Measurements from ENCODE around the gene CDH4.

The CDH4 gene

DNA sequence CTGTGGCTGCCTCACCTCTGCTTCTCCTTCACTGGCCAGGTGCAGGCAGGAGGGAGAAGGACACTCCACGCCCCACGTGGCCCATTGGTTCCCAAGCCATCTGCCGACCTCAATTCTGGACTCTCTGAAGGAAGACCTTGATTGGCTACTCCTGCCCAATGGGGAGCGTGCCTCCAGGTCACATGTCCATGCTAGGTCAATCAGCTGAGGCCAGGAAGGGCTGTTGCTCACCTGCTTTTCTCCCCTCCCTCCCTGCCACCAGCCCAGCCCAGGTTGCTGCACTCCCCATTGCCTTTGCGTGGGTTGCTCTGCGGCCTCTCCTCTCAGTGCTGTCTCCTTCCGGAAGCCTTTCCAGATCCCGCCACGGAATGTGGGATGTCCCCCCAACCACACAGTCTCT, 21.9 kb upstream of the CDH4 start:
- Histone ChIP-seq H3K9me3 (ENCODE audit: control insufficient read depth, insufficient read depth, low read depth, low read length) (peaks cover 15% of the 10 kb centered on the region; the same call in 1 of the 2 replicates), H3K36me3 (ENCODE audit: control insufficient read depth, insufficient read depth, low read length) (no peaks in the 10 kb centered on the region), H3K27me3 (ENCODE audit: control insufficient read depth, insufficient read depth, low read length) (peaks cover 46% of the 10 kb centered on the region), H3K27ac (ENCODE audit: low read depth, low read length) (no peak overlapping the region), H3K4me3 (ENCODE audit: low read depth, low read length) (no peak overlapping the region), H3K9ac (ENCODE audit: low read length) (no peak overlapping the region), H3K4me1 (ENCODE audit: control insufficient read depth, insufficient read depth, low read length) (no peaks in the 10 kb centered on the region)

DNA sequence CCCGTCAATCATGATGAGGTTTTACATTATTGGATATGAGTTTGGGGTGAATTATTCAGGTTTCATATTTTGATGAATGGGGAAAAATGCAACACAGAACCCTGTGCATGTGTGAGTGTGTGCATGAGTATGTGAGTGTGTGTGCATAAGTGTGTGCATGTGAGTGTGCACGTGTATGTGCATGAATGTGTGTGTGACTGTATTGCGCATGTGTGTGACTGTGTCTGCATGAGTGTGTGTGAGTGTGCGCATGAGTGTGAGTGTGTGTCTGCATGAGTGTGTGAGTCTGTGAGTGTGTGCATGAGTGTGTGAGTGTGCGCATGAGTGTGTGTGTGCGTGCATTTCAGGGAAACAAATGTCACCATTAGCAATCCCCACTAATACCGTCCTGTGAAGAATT, 18.5 kb upstream of the CDH4 start:
- H3K36me3 ChIP-seq (ENCODE audit: control insufficient read depth, insufficient read depth, low read length) = no peaks in the 10 kb centered on the region
- peaks cover 15% of the 10 kb centered on the region; the same call in 1 of the 2 replicates for H3K9me3 ChIP-seq (ENCODE audit: control insufficient read depth, insufficient read depth, low read depth, low read length)
- no peak overlapping the region for H3K27ac ChIP-seq (ENCODE audit: low read depth, low read length)
- no peak overlapping the region for H3K9ac ChIP-seq (ENCODE audit: low read length)
- H3K4me3 ChIP-seq (ENCODE audit: low read depth, low read length) = no peak overlapping the region
- peaks cover 9% of the 10 kb centered on the region for H3K4me1 ChIP-seq (ENCODE audit: control insufficient read depth, insufficient read depth, low read length)
- peaks cover 51% of the 10 kb centered on the region for H3K27me3 ChIP-seq (ENCODE audit: control insufficient read depth, insufficient read depth, low read length)

DNA sequence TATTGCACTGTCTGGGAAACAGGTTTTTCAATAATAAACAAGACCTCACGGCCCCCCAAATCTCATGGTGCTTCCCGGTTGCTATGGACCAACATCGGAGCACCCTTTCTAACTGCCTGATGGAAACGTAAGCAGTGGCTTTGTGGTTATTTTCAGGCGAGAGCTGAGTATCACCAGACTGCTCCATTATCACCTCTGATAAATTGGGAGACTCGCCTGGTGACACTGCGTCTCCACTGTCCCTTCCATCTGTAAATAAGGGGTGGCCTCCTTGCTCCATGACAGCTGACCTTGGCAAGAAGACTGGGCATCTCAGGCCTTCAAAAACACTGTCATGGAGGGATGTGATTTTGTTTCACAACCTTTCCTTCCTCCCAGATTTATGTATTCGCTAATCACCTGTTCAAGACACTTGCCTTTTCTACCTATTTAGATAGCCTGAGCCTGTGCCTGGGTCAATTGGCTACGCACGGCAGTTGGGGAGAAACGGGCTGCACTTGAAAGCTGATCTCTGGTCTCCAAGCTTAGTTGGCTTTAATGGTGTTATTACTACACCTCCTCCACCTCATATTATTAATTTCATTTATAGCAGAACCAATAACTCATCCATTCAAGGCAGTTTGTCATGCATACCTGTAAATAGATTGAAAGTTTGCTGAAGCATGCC, 17.7 kb upstream of the CDH4 start:
- H3K27me3 ChIP-seq (ENCODE audit: control insufficient read depth, insufficient read depth, low read length) = peaks cover 53% of the 10 kb centered on the region
- no peaks in the 10 kb centered on the region for H3K36me3 ChIP-seq (ENCODE audit: control insufficient read depth, insufficient read depth, low read length)

DNA sequence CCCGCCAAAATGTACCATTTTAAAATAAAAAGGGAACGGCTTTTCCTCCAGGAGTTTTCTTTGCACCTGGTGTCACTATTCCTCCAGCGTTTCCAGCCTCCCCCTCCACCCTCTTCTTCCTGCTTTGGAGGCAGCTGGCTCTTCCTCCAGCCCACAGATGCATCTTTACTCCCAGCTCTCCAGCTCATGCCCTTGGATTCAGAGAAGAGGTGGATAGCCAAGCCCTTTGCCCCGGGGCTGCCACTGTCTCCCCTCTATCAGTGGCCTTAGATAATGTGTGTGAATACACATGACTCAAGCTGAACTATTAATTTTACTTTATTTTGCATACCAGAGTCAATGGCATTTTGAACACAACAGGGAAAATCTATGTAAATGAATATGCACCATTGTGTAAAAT, 15.3 kb upstream of the CDH4 start:
- peaks cover 9% of the 10 kb centered on the region for H3K4me1 ChIP-seq (ENCODE audit: control insufficient read depth, insufficient read depth, low read length)
- H3K9me3 ChIP-seq (ENCODE audit: control insufficient read depth, insufficient read depth, low read depth, low read length) = peaks cover 22% of the 10 kb centered on the region
- H3K36me3 ChIP-seq (ENCODE audit: control insufficient read depth, insufficient read depth, low read length) = no peaks in the 10 kb centered on the region
- H3K27ac ChIP-seq (ENCODE audit: low read depth, low read length) = no peak overlapping the region
- H3K4me3 ChIP-seq (ENCODE audit: low read depth, low read length) = no peak overlapping the region
- peaks cover 68% of the 10 kb centered on the region for H3K27me3 ChIP-seq (ENCODE audit: control insufficient read depth, insufficient read depth, low read length)
- H3K9ac ChIP-seq (ENCODE audit: low read length) = no peak overlapping the region

More for the DNA sequence above, 17.7 kb upstream of the CDH4 start:
- Histone ChIP-seq H3K4me3 (ENCODE audit: low read depth, low read length) (no peak overlapping the region), H3K4me1 (ENCODE audit: control insufficient read depth, insufficient read depth, low read length) (peaks cover 9% of the 10 kb centered on the region), H3K27ac (ENCODE audit: low read depth, low read length) (no peak overlapping the region), H3K9me3 (ENCODE audit: control insufficient read depth, insufficient read depth, low read depth, low read length) (peaks cover 15% of the 10 kb centered on the region; the same call in 1 of the 2 replicates), H3K9ac (ENCODE audit: low read length) (no peak overlapping the region)

DNA sequence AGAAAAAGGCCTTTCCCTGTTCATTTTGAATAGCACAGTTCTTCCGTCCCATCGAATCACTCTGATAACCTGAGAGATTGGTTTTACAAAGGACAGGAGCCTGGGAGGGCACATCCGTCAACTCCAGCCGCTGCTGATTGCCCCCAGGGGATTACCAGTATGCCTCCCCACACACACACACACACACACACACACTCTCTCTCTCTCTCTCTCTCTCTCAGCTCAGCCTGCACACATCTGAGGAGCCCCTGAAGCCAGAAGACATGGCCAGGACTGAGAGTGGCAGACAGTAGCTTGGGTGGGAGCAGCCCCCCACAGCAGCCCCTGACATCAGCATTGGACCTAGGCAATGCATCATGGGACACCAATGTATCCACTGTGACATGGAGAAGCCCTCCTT, 13.2 kb upstream of the CDH4 start:
- H3K27me3 ChIP-seq (ENCODE audit: control insufficient read depth, insufficient read depth, low read length) = peaks cover 74% of the 10 kb centered on the region
- no peak overlapping the region for H3K9ac ChIP-seq (ENCODE audit: low read length)
- H3K9me3 ChIP-seq (ENCODE audit: control insufficient read depth, insufficient read depth, low read depth, low read length) = peaks cover 26% of the 10 kb centered on the region
- no peaks in the 10 kb centered on the region for H3K36me3 ChIP-seq (ENCODE audit: control insufficient read depth, insufficient read depth, low read length)
- no peak overlapping the region for H3K4me3 ChIP-seq (ENCODE audit: low read depth, low read length)
- H3K27ac ChIP-seq (ENCODE audit: low read depth, low read length) = no peak overlapping the region
- peaks cover 9% of the 10 kb centered on the region for H3K4me1 ChIP-seq (ENCODE audit: control insufficient read depth, insufficient read depth, low read length)

DNA sequence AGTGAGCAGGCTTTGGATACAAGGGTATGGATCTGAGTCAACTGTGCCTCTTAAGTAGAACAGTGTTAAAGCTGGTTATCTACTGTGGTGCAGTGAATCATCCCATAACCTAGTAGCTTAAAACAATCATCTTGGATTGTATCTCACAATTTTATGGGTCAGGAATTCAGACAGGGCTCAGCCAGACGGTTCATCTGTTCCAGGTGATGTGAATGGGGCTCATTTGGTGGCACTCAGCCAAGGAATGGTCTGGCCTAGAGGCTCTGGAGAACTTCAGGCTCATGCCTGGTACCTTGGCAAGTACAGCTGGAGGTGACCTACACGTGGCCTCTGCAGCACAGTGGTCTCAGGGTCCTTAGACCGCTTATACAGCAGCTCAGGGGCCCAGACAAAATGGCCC, 11.2 kb upstream of the CDH4 start:
- peaks cover 81% of the 10 kb centered on the region for H3K27me3 ChIP-seq (ENCODE audit: control insufficient read depth, insufficient read depth, low read length)
- no peak overlapping the region for H3K9ac ChIP-seq (ENCODE audit: low read length)
- peaks cover 26% of the 10 kb centered on the region for H3K9me3 ChIP-seq (ENCODE audit: control insufficient read depth, insufficient read depth, low read depth, low read length)
- no peaks in the 10 kb centered on the region for H3K36me3 ChIP-seq (ENCODE audit: control insufficient read depth, insufficient read depth, low read length)
- no peak overlapping the region for H3K27ac ChIP-seq (ENCODE audit: low read depth, low read length)
- H3K4me3 ChIP-seq (ENCODE audit: low read depth, low read length) = no peak overlapping the region
- peaks cover 9% of the 10 kb centered on the region for H3K4me1 ChIP-seq (ENCODE audit: control insufficient read depth, insufficient read depth, low read length)

DNA sequence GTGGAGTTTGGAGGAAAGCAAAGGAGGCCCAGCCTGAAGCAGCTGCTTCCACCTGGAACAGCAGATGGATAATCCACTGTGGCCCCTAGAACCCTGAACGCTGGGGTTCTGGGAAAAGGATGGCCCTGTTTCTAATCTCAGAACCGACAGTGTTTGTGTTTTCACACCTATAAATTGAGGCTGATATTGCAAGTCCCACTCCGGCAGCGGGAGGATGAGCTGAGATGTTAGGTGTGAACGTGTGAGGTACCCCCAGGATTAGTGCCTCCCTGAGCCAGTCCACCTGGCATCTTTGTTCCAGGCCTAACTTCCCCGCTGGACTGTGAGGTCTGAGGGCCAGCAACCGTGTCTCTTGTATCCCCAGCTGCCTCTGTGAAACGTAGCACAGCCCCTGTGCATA, 7.8 kb upstream of the CDH4 start:
- H3K36me3 ChIP-seq (ENCODE audit: control insufficient read depth, insufficient read depth, low read length) = no peaks in the 10 kb centered on the region
- H3K9me3 ChIP-seq (ENCODE audit: control insufficient read depth, insufficient read depth, low read depth, low read length) = peaks cover 26% of the 10 kb centered on the region
- no peaks in the 10 kb centered on the region for H3K4me1 ChIP-seq (ENCODE audit: control insufficient read depth, insufficient read depth, low read length)
- peaks cover 87% of the 10 kb centered on the region for H3K27me3 ChIP-seq (ENCODE audit: control insufficient read depth, insufficient read depth, low read length)
- H3K9ac ChIP-seq (ENCODE audit: low read length) = no peak overlapping the region
- H3K4me3 ChIP-seq (ENCODE audit: low read depth, low read length) = no peak overlapping the region
- H3K27ac ChIP-seq (ENCODE audit: low read depth, low read length) = no peak overlapping the region

DNA sequence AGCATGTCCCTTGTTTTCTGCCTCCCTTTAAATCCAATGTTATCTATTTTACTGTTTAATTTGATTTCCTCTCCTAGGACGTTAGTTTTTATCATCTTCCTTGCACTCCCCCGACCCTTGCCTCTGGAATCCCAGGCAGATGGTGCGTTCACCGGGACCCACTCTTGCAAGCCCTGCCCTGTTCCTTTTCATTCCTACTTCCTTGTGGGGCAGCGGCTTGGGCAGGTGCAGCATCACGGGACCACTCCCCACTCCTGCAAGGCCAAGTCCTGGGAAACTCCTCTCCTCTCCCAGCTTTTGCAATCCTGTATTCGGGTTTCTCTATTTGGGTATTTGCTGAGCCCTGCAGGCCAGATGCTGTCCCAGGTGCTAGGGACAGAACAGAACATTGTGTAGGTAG, 5.8 kb upstream of the CDH4 start:
- H3K27me3 ChIP-seq (ENCODE audit: control insufficient read depth, insufficient read depth, low read length) = peaks cover 89% of the 10 kb centered on the region

DNA sequence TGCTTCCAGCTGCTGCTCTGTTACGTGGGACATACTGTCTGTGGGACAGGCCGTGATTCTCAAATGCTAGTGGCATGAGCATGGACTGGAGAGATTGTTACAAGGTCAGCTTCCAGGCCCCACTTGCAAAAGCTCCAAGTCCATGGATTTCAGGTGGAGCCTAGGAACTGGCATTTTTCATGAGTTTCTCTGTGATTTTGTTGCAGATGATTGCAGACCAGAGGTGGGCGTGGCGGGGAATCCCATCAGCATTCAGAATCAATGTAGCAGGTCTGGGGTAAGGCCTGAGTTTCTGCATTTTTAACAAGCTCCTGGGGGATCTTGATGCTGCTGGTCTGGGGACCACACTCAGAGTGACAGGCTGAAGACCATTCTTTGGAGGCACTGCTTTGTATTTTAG, 2.4 kb upstream of the CDH4 start:
- peaks cover 94% of the 10 kb centered on the region for H3K27me3 ChIP-seq (ENCODE audit: control insufficient read depth, insufficient read depth, low read length)
- H3K4me1 ChIP-seq (ENCODE audit: control insufficient read depth, insufficient read depth, low read length) = peaks cover 9% of the 10 kb centered on the region; the same call in 1 of the 2 replicates
- H3K9ac ChIP-seq (ENCODE audit: low read length) = no peak overlapping the region
- H3K27ac ChIP-seq (ENCODE audit: low read depth, low read length) = no peak overlapping the region
- H3K4me3 ChIP-seq (ENCODE audit: low read depth, low read length) = no peak overlapping the region
- H3K9me3 ChIP-seq (ENCODE audit: control insufficient read depth, insufficient read depth, low read depth, low read length) = no peaks in the 10 kb centered on the region
- no peaks in the 10 kb centered on the region for H3K36me3 ChIP-seq (ENCODE audit: control insufficient read depth, insufficient read depth, low read length)

More for the DNA sequence above, 5.8 kb upstream of the CDH4 start:
- Histone ChIP-seq H3K36me3 (ENCODE audit: control insufficient read depth, insufficient read depth, low read length) (no peaks in the 10 kb centered on the region), H3K9ac (ENCODE audit: low read length) (no peak overlapping the region), H3K27ac (ENCODE audit: low read depth, low read length) (no peak overlapping the region), H3K9me3 (ENCODE audit: control insufficient read depth, insufficient read depth, low read depth, low read length) (peaks cover 10% of the 10 kb centered on the region), H3K4me1 (ENCODE audit: control insufficient read depth, insufficient read depth, low read length) (no peaks in the 10 kb centered on the region), H3K4me3 (ENCODE audit: low read depth, low read length) (no peak overlapping the region)

DNA sequence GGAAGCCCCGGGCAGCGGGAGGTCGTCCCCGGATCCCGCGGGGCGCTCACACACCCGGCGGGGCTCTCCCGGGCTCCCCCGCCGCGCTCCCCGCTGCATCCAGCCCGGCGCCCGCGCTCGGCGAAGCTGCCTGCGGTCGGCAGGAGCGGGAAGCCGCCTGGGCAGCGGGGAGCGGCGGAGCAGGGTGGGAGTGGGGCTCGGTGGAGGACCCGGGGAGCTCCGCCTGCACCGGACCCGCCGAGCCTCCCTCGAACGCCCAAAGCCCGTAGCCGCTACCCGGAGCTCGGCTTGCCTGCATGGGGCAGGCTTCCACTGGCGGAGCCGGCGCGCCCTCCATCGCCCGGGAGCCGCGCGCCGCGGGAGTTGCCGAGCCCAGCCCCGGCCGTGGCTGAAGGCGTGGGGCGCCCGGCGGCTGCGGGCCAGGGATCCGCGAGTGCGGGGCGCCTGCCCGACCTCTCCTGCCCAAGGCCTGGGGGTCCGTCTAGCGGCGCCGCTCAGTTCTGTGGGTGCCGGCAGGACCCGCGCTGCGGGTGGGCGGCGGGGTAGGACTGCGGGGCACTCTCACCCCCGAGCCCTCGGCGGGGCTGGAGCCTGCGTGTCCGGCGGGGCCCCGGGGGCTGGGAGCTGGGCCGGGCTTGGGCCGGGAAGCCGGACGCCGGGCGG, 671 bp downstream of the CDH4 start:
- Histone ChIP-seq H3K4me1 (ENCODE audit: control insufficient read depth, insufficient read depth, low read length) (peaks cover 14% of the 10 kb centered on the region; the same call in 1 of the 2 replicates), H3K27ac (ENCODE audit: low read depth, low read length) (no peak overlapping the region), H3K9me3 (ENCODE audit: control insufficient read depth, insufficient read depth, low read depth, low read length) (no peaks in the 10 kb centered on the region), H3K4me3 (ENCODE audit: low read depth, low read length) (peak overlapping the region; percentile 65), H3K9ac (ENCODE audit: low read length) (peak overlapping the region; percentile 5), H3K36me3 (ENCODE audit: control insufficient read depth, insufficient read depth, low read length) (no peaks in the 10 kb centered on the region), H3K27me3 (ENCODE audit: control insufficient read depth, insufficient read depth, low read length) (peaks cover 89% of the 10 kb centered on the region)

DNA sequence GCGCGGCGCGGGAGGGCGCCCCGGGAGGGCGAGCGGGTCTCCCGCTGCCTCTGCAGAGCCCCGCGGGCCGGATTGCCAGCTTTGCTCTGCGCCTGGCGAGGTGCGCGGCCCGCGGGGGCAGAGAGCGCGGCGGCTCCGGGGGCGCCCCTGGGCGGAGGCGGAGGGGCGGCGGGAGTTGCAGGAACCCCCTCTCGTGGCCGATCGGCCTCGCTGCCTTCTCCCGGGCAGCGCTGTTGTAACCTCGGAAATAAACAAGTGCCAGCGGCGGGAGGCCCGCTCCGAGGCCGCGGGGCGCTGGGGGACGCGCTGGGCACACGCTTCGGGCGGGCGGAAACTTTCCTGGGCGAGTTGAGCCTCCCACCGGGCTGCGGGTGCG, 1.2 kb downstream of the CDH4 start:
- Histone ChIP-seq H3K27me3 (ENCODE audit: control insufficient read depth, insufficient read depth, low read length) (peaks cover 84% of the 10 kb centered on the region), H3K4me3 (ENCODE audit: low read depth, low read length) (peak overlapping the region; percentile 65), H3K27ac (ENCODE audit: low read depth, low read length) (no peak overlapping the region), H3K9ac (ENCODE audit: low read length) (no peak overlapping the region), H3K9me3 (ENCODE audit: control insufficient read depth, insufficient read depth, low read depth, low read length) (no peaks in the 10 kb centered on the region), H3K4me1 (ENCODE audit: control insufficient read depth, insufficient read depth, low read length) (peaks cover 14% of the 10 kb centered on the region; the same call in 1 of the 2 replicates), H3K36me3 (ENCODE audit: control insufficient read depth, insufficient read depth, low read length) (no peaks in the 10 kb centered on the region)
